SK-N-SH (cell line): ENCODE data around the gene TUBGCP6. TPM values are rescaled to one million over a fixed set of nuclear protein-coding genes. Genes with fewer than 3 reads are reported as not detected.

ENCODE experiments used
- CTCF ChIA-PET: fragments of 300-600, 350-600 bp; formaldehyde crosslinking; extraction: SDS; loops from one replicate; lab custom pipeline; 2021; lab: Yijun Ruan, JAX
- POLR2A ChIA-PET: fragments of 350-600 bp; sonication (Branson Sonifier 250); formaldehyde crosslinking; extraction: SDS; loops from one replicate; lab custom pipeline; 2020; ENCODE audit warnings: antibody characterized with exemption, inconsistent platforms; lab: Yijun Ruan, JAX
- DNase-seq: peaks from one replicate; pipeline ENCODE4 v3.0.0; 2012
- H2AFZ ChIP-seq: fragments of 200-600 bp; sonication (generic); 2 replicates; pipeline ENCODE4 v1.8.1; 2016; ENCODE audit warnings: antibody characterized with exemption, mild to moderate bottlenecking, low read depth
- H3F3A ChIP-seq: fragments of 200-600 bp; sonication (generic); replicated peaks from 2 replicates; pipeline ENCODE3; 2016; ENCODE audit warnings: antibody characterized with exemption, mild to moderate bottlenecking; ENCODE audit not compliant: insufficient read depth
- H3K27ac ChIP-seq, 2 experiments: fragments of 200-500 bp in 1 of 2; fragments of 200-600 bp in 1 of 2; sonication (Bioruptor generic) in 1 of 2; sonication (generic), shearing (Covaris generic) in 1 of 2; 2 replicates each; pipeline versions ENCODE4 v1.5.1 to v1.6.1; 2014 to 2016; ENCODE audit warnings: low read depth in 2 of 2, inconsistent platforms in 1 of 2, low read length in 1 of 2, mild to moderate bottlenecking in 1 of 2, mixed read lengths in 1 of 2
- H3K27me3 ChIP-seq: fragments of 200-600 bp; sonication (generic), shearing (Covaris generic); 2 replicates; pipeline ENCODE4 v1.6.1; 2016; ENCODE audit warnings: mixed run types; ENCODE audit not compliant: insufficient read depth
- H3K36me3 ChIP-seq, 2 experiments: fragments of 200-500 bp in 1 of 2; fragments of 200-600 bp in 1 of 2; sonication (Bioruptor generic) in 1 of 2; sonication (generic) in 1 of 2; replicated peaks in 1 of 2; 2 replicates each; pipeline versions ENCODE3 to v1.5.1; 2014 to 2016; ENCODE audit warnings: low read length in 1 of 2, mild to moderate bottlenecking in 1 of 2; ENCODE audit not compliant: insufficient read depth in 2 of 2, control insufficient read depth in 1 of 2
- H3K4me1 ChIP-seq, 2 experiments: fragments of 200-500 bp in 1 of 2; fragments of 200-600 bp in 1 of 2; sonication (Bioruptor generic) in 1 of 2; sonication (generic), shearing (Covaris generic) in 1 of 2; 2 replicates each; pipeline versions ENCODE4 v1.5.1 to v1.6.1; 2014 to 2016; ENCODE audit warnings: low read depth in 1 of 2, low read length in 1 of 2, mixed run types in 1 of 2; ENCODE audit not compliant: insufficient read depth in 2 of 2, control insufficient read depth in 1 of 2
- H3K4me2 ChIP-seq: fragments of 200-600 bp; sonication (generic), shearing (Covaris generic); 2 replicates; pipeline ENCODE4 v1.6.1; 2017; ENCODE audit warnings: mixed run types
- H3K4me3 ChIP-seq, 2 experiments: fragments of 200-500 bp in 1 of 2; fragments of 200-600 bp in 1 of 2; sonication (Bioruptor generic) in 1 of 2; sonication (generic), shearing (Covaris generic) in 1 of 2; 2 replicates each; pipeline versions ENCODE4 v1.5.1 to v1.8.1; 2014 to 2016; ENCODE audit warnings: low read depth in 2 of 2, inconsistent platforms in 1 of 2, low read length in 1 of 2, mild to moderate bottlenecking in 1 of 2, mixed read lengths in 1 of 2, moderate library complexity in 1 of 2
- H3K79me2 ChIP-seq: fragments of 200-600 bp; sonication (generic); 2 replicates; pipeline ENCODE4 v1.8.1; 2017; ENCODE audit warnings: mild to moderate bottlenecking; ENCODE audit not compliant: insufficient read depth
- H3K9ac ChIP-seq: fragments of 200-600 bp; sonication (generic); 2 replicates; pipeline ENCODE4 v1.6.1; 2017; ENCODE audit warnings: mixed run types
- H3K9me2 ChIP-seq: fragments of 200-600 bp; sonication (generic); 2 replicates; pipeline ENCODE4 v1.6.1; 2017; ENCODE audit warnings: mixed run types
- H3K9me3 ChIP-seq: fragments of 200-600 bp; sonication (generic); 2 replicates; pipeline ENCODE4 v1.6.1; 2017; ENCODE audit warnings: mixed run types, mild to moderate bottlenecking, moderate library complexity
- H4K20me1 ChIP-seq: fragments of 200-600 bp; sonication (generic); 2 replicates; pipeline ENCODE4 v1.6.1; 2017; ENCODE audit warnings: mild to moderate bottlenecking, mixed run types; ENCODE audit not compliant: insufficient read depth
- EP300 ChIP-seq, 2 experiments: IDR thresholded peaks; 2 replicates each; pipeline versions ENCODE4 v1.4.0 to v1.6.1; 2012; ENCODE audit warnings: borderline replicate concordance in 1 of 2, low read depth in 1 of 2, low read length in 1 of 2
- EZH2phosphoT487 ChIP-seq: fragments of 200-600 bp; sonication (generic); IDR thresholded peaks from 2 replicates; pipeline ENCODE4 v1.6.1; 2017; ENCODE audit warnings: low read depth, mixed run types, mild to moderate bottlenecking, antibody characterized with exemption, moderate library complexity, borderline replicate concordance
- FOSL2 ChIP-seq: IDR thresholded peaks from 2 replicates; pipeline ENCODE4 v1.4.0; 2012; ENCODE audit warnings: low read depth, mild to moderate bottlenecking, moderate library complexity, borderline replicate concordance
- FOXJ3 ChIP-seq: sonication (generic); formaldehyde crosslinking; IDR thresholded peaks from 2 replicates; pipeline ENCODE4 v1.5.1; 2020; ENCODE audit warnings: mild to moderate bottlenecking, missing genetic modification reagents
- GABPA ChIP-seq: IDR thresholded peaks from 2 replicates; pipeline ENCODE4 v1.4.0; 2012; ENCODE audit warnings: low read depth, mild to moderate bottlenecking
- MEF2A ChIP-seq: IDR thresholded peaks from 2 replicates; pipeline ENCODE4 v1.4.0; 2012; ENCODE audit warnings: low read depth, borderline replicate concordance
- NFIC ChIP-seq: IDR thresholded peaks from 2 replicates; pipeline ENCODE4 v1.4.0; 2012; ENCODE audit warnings: borderline replicate concordance
- NRF1 ChIP-seq: IDR thresholded peaks from 2 replicates; pipeline ENCODE4 v1.6.1; 2012; ENCODE audit warnings: low read depth, mild to moderate bottlenecking, low read length
- SMC3 ChIP-seq: IDR thresholded peaks from 2 replicates; pipeline ENCODE4 v1.6.1; 2012; ENCODE audit warnings: low read depth, low read length, improper control_type of control experiment
- TAF1 ChIP-seq: IDR thresholded peaks from 2 replicates; pipeline ENCODE4 v1.6.1; 2012; ENCODE audit warnings: low read depth, mild to moderate bottlenecking, low read length, moderate library complexity, borderline replicate concordance
- TCF12 ChIP-seq: IDR thresholded peaks from 2 replicates; pipeline ENCODE4 v1.4.0; 2012
- TEAD4 ChIP-seq: IDR thresholded peaks from 2 replicates; pipeline ENCODE4 v1.4.0; 2012; ENCODE audit warnings: mild to moderate bottlenecking, borderline replicate concordance; ENCODE audit not compliant: insufficient read depth
- YY1 ChIP-seq: IDR thresholded peaks from 2 replicates; pipeline ENCODE4 v1.4.0; 2012; ENCODE audit warnings: low read depth, mild to moderate bottlenecking
- whole genome bisulfite sequencing: methylation state at CpG from one replicate; pipeline ENCODE4 v1.1.6; 2017; ENCODE audit warnings: low lambda C conversion rate; 5-methylcytosine and 5-hydroxymethylcytosine counted together
- polyA plus RNA-seq, 3 experiments: library from polyadenylated mRNA; depleted of rRNA; stranded (reverse); fragments of >200 nt; gene quantifications; 2 replicates each; pipeline ENCODE4 v1.2.3, GENCODE V29; 2012
- TF ChIP-seq, protein P1 (sequence below): fragments of 200-600 bp; sonication (generic); IDR thresholded peaks from 2 replicates; pipeline ENCODE4 v1.6.1; 2017; ENCODE audit warnings: antibody characterized with exemption, mild to moderate bottlenecking, moderate library complexity
- TF ChIP-seq, protein P2 (sequence below): IDR thresholded peaks from 2 replicates; pipeline ENCODE4; 2012
- TF ChIP-seq, protein P3 (sequence below): IDR thresholded peaks from 2 replicates; pipeline ENCODE4 v1.4.0; 2012; ENCODE audit warnings: low read depth, borderline replicate concordance

The TUBGCP6 gene
- polyA plus RNA-seq, 1 of the 3 experiments (the other 2 are of a cell fraction) = 40.4 TPM

DNA sequence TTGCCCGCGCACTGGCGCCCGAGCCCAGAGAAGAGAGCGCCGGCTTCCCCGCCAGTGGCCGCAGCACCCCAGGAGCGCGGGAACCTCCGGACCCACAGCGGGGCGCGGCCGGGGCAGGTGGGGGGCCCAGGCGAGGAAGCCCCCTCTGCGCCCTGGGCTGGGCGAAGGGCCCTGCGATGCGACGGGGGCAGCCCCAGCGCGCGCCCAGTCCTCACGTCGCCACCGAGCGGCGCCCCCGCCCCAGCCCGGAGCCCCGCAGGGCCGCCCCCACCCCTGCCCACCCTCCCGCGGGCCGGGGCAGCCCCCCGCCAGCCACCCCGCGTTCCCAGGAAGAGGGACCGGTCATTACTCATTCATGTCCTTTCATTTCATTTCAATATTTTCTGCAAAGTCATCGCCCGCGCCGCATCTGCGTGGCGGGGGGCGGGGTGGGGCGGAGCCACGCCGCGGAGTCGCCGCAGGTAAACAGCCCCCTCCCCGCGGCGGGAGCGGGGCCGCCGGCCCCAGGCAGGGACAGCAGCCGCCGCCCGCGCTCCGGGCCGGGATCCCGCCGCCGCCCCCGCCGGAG lies 75.0 kb downstream of the TUBGCP6 start:
- DNase-seq = peak; percentile 80
- Histone ChIP-seq H3K36me3 (no peaks in the 10 kb centered on the region), H3K4me1 (peaks cover 0 to 3% of the 10 kb centered on the region in 2 experiments; a peak in 1 of 4 replicates), H3K27me3 (no peaks in the 10 kb centered on the region), H2AFZ (no peak overlapping the region), H3K27ac (no peak overlapping the region), H3K4me3 (peak overlapping the region in 1 of 2 experiments; percentile 54; a peak in 2 of 4 replicates), H3F3A (no peaks in the 10 kb centered on the region), H3K4me2 (no peak overlapping the region), H3K9ac (no peak overlapping the region), H3K79me2 (no peaks in the 10 kb centered on the region), H3K9me3 (no peaks in the 10 kb centered on the region), H4K20me1 (no peaks in the 10 kb centered on the region), H3K9me2 (no peaks in the 10 kb centered on the region)
- WGBS = 0% methylated on average over 2 of the region's 70 CpGs
- POLR2A ChIA-PET = no interaction called here
- CTCF ChIA-PET = interaction anchor here (0.8 to 1.8 kb wide), 4 partner anchors 12 to 46 kb away, joined by 3 to 14 read pairs (median 4); no protein-coding TSS in a partner anchor
- TF ChIP-seq EP300 (IDR thresholded peaks at IDR 0.05; ENCODE audit: borderline replicate concordance in 1 of 2, low read depth in 1 of 2, low read length in 1 of 2) (no peak), SMC3 (no peak), GABPA (no peak)
- TF ChIP-seq, protein P1, sequence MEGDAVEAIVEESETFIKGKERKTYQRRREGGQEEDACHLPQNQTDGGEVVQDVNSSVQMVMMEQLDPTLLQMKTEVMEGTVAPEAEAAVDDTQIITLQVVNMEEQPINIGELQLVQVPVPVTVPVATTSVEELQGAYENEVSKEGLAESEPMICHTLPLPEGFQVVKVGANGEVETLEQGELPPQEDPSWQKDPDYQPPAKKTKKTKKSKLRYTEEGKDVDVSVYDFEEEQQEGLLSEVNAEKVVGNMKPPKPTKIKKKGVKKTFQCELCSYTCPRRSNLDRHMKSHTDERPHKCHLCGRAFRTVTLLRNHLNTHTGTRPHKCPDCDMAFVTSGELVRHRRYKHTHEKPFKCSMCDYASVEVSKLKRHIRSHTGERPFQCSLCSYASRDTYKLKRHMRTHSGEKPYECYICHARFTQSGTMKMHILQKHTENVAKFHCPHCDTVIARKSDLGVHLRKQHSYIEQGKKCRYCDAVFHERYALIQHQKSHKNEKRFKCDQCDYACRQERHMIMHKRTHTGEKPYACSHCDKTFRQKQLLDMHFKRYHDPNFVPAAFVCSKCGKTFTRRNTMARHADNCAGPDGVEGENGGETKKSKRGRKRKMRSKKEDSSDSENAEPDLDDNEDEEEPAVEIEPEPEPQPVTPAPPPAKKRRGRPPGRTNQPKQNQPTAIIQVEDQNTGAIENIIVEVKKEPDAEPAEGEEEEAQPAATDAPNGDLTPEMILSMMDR = no peak

DNA sequence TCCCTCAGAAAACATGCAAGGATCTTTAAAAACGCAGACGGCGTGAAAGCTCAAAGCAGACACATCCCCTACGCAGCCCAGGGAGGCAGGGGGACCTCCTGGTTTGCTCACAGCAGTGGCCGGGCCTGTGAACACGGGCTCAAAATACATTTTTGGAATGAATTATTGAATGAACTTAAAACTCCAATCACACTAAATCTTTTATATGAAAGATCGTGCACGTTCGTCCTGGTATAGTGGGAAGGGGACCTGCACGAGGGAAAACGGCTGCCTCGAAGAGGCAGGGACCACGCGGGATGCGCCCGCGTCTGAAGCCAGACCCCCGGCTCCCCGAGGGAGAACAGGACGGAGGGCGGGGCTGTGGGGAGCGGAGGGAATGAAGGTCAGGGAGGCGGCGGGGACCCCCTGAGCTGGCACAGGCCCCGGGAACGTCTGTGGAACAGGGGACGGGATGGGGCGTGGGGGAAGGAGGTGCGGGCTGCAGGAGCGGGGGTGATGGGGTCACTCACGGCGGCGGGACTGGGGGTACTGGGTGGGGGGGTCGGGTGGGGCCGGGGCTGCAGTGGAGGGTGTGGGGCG lies 75.6 kb downstream of the TUBGCP6 start:
- Histone ChIP-seq H3K4me1 (peaks cover 0 to 3% of the 10 kb centered on the region in 2 experiments; a peak in 1 of 4 replicates), H3K4me2 (no peak overlapping the region), H3K9me3 (no peaks in the 10 kb centered on the region), H3K27ac (no peak overlapping the region), H3K36me3 (no peaks in the 10 kb centered on the region), H3K9me2 (no peaks in the 10 kb centered on the region), H3K79me2 (no peaks in the 10 kb centered on the region), H4K20me1 (no peaks in the 10 kb centered on the region), H3F3A (no peaks in the 10 kb centered on the region), H3K9ac (no peak overlapping the region), H3K27me3 (no peaks in the 10 kb centered on the region), H3K4me3 (peak overlapping the region in 1 of 2 experiments; percentile 54; a peak in 1 of 4 replicates), H2AFZ (no peak overlapping the region)
- POLR2A ChIA-PET = no interaction called here
- CTCF ChIA-PET = interaction anchor here (0.7 to 0.8 kb wide), 2 partner anchors 20 to 45 kb away, joined by 3 to 4 read pairs; no protein-coding TSS in a partner anchor
- peak; percentile 60 for DNase-seq
- WGBS = 71% methylated on average over 25 of the region's 36 CpGs
- TF ChIP-seq YY1 (no peak), FOSL2 (no peak), TAF1 (no peak), NFIC (no peak), MEF2A (no peak), GABPA (no peak), EZH2phosphoT487 (no peak), TCF12 (no peak), FOXJ3 (CRISPR knock-in tag) (no peak), NRF1 (no peak), TEAD4 (no peak)
- TF ChIP-seq, protein P2, sequence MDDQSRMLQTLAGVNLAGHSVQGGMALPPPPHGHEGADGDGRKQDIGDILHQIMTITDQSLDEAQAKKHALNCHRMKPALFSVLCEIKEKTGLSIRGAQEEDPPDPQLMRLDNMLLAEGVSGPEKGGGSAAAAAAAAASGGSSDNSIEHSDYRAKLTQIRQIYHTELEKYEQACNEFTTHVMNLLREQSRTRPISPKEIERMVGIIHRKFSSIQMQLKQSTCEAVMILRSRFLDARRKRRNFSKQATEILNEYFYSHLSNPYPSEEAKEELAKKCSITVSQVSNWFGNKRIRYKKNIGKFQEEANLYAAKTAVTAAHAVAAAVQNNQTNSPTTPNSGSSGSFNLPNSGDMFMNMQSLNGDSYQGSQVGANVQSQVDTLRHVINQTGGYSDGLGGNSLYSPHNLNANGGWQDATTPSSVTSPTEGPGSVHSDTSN = no peak
- TF ChIP-seq, protein P3, sequence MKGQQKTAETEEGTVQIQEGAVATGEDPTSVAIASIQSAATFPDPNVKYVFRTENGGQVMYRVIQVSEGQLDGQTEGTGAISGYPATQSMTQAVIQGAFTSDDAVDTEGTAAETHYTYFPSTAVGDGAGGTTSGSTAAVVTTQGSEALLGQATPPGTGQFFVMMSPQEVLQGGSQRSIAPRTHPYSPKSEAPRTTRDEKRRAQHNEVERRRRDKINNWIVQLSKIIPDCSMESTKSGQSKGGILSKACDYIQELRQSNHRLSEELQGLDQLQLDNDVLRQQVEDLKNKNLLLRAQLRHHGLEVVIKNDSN = no peak
- TF ChIP-seq, protein P1 = no peak
